ENCODE measurements around the gene OCA2.

- TF ChIP-seq CTCF (IDR thresholded peaks at IDR 0.05; ENCODE audit: control extremely low read depth in 1 of 3, insufficient read depth in 1 of 3, low read depth in 1 of 3, low read length in 3 of 3) (no peak), SP1 (IDR thresholded peaks at IDR 0.05; ENCODE audit: low read depth, low read length) (no peak), ZNF274 (IDR thresholded peaks at IDR 0.05; ENCODE audit: borderline replicate concordance, extremely low read depth, low read length) (no peak), POLR2A (IDR thresholded peaks at IDR 0.05; ENCODE audit: control extremely low read depth in 1 of 2, low read depth in 2 of 2, low read length in 2 of 2) (no peak), NRF1 (IDR thresholded peaks at IDR 0.05; ENCODE audit: low read depth, low read length) (no peak)
These were observed 33.6 kb upstream of the OCA2 start for GRCh38 chr15:28132524-28133275.

All from H1 (cell line).